NCI-H2081 treated with DMSO at 0.1 percent for 48 hours (cell line): ENCODE data around the gene NRCAM.

ENCODE experiments used
- DNase-seq: peaks from one replicate; lab custom pipeline; 2025; lab: John Stamatoyannopoulos, UW

NRCAM gene

DNA sequence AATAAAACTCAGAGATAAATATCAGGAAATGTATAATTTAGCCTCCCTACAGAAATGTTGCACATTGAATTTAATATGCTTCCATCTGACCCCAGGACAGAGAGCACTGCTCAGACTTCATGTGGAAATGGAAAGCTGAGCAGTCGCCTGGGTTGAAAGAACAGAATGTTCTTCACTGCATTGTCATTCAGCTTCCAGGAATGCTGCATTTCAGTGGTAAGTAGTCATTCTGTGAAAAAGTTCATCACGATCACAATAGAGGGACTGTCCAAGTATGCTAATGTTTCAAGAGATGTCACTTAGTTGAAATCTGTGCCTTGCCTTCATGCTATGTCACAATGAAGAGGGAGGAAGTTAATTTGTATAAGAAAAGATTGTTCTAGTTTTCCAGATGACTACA is 147.3 kb downstream of the NRCAM start:
- no peak for DNase-seq

DNA sequence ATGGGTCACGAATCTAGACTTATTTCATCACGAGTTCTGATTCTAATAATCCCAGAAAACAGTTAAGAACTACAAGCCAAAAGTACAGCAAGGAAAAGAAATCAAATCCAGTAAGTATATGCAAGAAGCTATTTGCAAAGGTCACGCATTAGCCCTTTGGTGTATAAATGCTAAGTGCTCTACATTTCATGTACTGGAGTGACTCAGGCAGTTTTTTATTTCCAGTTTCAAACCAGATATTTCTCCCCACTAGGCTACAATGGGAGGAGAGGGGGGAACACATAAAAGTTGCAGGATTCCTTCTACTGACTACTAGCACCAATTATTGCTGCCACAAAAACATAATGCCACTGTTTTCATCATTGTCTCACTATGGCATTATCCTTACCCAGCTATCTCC is 148.0 kb downstream of the NRCAM start:
- no peak for DNase-seq

DNA sequence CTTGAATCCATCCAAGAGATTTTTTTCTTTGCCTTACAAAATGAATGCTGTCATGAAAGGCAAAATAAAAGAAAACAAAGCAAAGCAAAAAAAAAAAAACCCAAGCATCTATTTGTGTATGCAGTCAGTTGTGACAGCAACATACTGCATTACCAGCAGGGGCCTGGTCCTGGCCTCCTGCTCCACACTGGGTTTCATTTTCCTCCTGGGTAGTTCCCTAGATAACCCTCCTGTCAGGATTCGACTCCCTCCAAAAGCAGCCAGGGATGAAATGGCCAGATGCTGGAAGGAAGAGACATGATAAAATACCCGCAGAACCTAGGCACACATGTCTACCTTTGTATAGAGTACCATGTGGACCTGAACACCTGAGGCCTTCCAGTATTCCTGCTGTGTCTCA is 148.6 kb downstream of the NRCAM start:
- DNase-seq, result no peak

DNA sequence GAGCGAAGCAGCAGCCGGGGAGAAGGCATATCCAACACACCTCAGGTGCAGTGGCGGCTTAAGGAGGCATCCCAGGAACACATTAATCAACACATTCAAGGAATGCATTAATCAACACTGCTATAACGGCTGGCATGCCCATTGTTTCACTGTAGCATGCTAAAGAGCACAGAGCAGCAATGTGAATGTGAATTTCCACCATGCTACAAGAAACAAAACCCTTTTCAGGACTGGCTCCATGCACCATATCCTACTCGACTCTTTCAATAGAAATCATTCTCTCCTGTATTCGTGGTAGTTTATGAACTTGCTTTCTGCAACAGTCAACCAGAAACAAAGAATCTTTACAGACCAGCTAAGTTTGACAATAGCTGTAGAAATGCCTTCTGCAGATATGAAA is 149.0 kb downstream of the NRCAM start:
- no peak for DNase-seq

DNA sequence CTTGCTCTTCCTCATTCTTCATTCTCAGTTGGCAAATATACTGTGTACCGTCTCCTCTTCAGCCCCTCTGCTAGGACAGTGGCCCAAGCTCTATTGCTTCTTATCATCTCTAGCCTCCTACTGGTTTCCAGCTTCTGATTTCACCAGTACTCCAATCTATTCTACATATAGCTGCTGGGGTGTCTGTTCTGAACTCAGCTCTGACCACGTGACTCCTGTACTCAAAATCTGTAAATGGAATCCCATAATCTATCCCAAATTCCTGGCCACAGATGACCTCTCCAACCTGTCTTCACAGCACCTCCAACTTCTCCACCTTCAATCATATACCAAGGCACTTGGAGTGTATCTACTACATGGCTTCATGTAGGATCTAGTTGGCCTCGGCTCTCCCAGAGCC is 152.9 kb downstream of the NRCAM start:
- DNase-seq, result no peak

DNA sequence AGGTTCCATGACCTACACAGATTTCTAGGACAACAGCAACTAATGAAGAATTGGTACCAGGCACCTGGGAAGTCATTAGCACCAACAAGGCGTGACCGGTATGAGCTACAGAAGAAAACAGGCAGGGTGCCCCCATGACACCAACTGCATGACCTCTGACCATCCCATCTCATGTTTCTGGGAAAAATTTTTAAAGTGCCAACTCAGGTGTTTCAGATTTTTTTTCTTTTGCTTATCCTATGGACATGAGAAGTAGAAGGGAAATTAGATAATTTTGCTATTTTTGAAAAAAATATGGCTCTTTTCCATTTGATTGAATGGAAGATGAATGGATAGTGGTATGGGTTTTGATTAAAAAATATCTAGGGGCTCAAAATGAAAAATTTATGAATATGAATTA is 154.8 kb downstream of the NRCAM start:
- no peak for DNase-seq

DNA sequence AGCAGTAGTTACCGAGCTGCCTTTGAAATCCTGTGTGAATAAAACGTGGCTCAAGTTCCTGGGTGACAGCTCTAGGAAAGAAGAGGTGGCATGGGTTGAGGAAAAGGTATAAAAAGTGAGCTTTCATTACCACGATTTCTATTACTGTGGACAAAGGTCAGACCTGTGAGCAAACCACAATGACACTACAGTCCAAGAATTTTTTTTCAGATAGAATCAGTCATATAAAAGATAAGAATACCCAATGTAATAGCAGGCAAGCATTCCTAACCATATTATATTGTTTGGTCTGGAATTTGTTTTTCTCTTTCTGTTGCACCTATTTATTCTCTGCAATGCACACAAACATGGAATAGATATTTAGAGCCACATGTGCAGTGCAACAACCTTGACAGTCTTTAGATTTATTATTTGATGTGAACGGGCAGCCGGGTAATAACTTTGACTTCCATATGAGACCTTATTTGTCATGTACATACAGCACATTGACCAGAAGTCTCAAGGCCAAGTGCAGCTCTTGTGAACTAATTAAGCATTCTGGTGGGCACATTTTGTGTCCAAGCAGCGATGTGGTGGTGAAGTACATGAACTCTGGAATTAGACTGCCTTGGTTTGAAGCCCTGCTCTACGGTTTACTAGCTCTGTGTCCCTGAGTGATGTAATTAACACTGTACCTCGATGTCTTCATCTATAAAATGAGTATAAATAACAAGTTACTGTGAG is 156.8 kb downstream of the NRCAM start:
- DNase-seq, result no peak

DNA sequence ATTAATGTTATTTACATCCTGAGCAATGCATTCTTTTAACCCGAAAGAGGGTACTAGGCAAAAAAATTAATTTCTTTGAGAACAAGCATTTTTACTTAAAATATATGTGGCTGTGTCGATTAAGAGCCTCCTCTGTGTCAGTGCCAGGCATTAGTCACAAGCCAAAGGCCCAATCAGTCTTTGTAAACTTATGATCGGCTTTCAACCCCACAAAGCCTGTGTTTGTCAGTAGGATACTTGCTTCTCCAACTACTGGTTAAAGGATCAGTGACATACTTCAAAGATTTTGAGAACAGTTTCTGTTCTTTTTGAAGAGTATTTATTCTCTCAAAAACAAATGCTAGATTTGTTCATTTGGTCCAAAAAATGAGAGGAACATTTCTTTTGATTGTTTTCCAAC is 159.3 kb downstream of the NRCAM start:
- no peak for DNase-seq

DNA sequence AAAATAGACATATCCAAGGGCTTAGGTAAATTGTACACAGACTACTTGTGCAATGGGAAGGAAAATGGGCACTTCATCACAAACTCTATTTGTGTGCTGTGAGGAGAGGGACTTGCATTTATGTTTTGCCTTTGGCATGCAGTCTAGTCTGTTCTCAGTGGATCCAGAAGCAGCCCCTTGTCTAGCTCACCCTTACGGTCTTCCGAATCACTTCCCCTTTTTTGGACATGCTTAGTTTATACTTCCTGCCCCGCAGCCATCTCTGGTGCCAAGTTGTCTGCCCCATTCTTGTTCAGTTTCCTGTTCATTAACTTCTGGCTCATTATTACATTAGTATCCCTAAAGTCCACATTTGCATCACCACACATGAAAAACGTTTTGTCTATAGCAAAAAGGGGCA is 161.6 kb downstream of the NRCAM start:
- no peak for DNase-seq

DNA sequence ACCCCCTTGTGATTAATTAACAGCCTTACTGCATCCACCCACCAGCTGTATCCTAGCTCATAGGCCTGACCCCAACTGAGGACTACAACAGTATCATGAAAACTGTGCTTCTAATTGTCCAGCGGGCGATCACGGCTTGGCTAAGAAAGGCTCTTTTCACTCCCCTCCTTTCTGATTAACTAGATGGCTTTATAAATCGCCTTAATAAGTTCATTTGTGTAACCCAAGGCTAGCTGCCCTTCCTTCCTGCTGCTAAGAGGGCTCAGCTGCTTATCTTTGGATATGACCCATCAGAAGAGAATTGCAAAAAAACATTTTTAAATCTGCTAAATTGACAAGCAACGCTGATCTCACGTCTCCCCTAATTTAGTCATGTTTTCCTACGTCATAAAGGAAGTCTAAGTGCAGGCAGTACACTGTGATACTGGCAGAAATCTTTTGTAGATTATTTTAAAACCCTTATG is 163.1 kb downstream of the NRCAM start:
- no peak for DNase-seq

DNA sequence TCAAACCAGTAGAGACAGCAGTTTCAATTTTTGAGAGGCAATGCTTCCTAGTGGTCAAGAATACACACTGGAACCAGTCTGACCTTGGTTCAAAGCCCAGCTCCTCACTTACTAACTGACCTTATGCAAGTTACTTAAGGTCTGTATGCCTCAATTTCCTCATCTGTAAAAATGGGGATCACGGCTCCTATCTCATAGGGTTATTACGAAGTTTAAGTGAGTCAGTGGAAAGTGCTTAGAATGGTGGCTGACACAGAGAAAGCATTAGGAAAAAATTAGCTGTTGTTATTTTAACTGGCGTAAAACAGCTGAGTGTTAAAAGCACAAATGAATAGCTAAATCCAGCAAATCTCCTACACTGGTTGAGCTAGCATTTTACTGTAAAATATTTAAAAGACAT is 163.7 kb downstream of the NRCAM start:
- DNase-seq, result no peak

DNA sequence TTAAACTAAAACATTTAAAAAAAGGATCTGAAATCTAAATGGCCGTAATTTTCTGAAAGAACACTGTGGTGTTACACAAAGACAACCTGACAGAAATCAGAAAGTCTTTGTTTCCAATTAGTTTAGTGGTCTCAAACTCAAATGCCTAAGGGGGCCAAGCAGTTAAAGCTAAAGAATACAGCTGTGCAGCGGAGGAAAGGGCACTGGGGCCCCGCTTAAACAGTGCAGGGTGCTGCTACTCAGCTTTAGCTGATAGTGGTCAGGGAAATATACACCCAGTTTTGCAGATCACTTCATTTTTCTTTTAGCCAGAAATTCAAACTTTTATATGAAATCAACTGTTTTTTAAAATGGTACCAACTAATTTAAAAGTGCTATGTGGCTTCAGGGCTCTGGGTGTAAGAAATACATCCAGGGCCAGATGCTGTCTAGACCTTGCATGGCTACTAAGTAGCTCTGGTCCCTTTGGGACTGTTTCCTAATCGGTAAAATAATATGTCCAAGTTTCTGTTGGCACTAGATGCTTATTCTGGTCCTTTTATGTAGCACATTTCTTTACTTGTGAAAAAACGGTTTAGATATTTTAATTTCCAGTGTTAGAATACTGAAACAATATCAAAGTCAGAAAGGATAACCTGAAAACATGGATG is 164.3 kb downstream of the NRCAM start:
- DNase-seq, result no peak

DNA sequence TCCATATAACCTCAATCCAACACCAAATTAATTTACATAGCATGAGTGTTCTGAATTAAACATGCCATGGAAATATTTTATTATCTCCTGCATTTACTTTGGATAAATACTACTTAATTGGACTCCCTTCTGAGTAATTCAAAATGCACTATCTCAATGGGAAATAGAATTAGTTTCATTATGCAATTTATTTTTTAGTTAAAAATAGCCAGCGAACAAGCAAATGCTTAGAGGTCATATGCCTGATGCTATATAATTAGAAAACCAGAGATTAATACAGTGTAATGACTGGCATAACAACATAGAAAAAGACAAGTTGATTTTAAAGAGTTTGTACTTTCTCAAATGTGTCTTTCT is 165.1 kb downstream of the NRCAM start:
- no peak for DNase-seq

DNA sequence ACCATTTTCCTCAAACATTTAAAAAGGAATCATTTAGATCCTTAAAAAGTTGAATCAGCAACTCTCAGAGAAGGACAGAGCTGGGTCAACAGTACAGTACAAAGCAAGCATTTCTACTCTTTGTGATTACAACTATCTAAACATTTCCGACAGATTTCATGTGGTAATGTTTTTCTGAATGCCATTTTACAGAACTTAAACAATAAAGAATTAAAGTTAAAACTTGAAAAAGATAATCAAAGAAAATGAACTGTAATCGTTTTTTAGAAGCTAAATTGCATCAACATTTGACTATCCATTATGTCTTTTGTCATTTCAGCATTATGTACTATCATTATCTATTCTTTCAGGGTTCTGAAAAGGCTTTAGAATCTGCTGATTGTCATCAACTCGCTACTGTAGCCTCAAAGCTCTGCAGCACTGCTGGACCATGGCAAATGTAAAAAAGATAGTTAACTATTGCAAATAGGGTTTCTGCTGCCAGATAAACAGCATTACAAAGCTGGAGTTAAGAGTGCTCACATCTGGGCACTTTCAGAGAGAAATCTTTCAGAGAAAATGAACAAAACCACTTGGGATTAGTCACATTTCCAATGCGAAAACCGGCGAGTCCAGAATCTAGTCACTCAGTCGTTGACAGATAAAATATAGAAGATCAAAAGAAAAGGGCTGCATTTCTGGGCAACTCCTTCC is 165.6 kb downstream of the NRCAM start:
- peak; percentile 42 for DNase-seq

DNA sequence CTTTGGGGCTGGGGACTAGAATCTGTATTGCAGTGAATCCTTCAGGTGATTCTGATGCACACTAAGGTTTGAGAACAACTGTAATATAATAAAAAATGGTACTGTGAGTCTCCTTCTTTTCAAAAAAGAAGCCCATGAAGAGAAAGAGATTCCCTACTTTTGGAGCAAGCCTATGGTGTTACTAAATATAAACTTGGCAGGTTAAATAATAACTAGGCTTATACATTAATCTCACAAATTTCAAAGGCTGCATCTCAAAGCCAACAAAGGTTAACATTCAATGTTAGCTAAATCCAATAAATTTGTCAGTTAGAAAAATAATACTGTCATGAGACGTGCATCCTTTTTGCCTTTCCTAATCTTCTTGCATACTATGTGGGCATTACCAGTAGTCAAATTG is 166.4 kb downstream of the NRCAM start:
- no peak for DNase-seq

DNA sequence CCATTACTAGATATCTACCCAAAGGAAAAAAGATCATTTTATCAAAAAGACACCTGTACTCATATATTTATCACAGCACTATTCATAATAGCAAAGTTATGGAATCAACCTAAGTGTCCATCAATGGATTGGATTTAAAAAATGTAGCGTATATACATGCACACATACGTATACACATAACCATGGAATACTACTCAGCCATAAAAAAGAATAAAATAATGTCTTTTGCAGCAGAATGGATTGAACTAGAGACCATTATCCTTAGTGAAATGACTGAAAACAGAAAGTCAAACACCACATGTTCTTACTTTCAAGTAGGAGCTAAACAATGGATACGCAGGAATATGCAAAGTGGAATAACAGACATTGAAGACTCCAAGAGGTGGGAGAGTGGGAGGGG is 168.4 kb downstream of the NRCAM start:
- no peak for DNase-seq

DNA sequence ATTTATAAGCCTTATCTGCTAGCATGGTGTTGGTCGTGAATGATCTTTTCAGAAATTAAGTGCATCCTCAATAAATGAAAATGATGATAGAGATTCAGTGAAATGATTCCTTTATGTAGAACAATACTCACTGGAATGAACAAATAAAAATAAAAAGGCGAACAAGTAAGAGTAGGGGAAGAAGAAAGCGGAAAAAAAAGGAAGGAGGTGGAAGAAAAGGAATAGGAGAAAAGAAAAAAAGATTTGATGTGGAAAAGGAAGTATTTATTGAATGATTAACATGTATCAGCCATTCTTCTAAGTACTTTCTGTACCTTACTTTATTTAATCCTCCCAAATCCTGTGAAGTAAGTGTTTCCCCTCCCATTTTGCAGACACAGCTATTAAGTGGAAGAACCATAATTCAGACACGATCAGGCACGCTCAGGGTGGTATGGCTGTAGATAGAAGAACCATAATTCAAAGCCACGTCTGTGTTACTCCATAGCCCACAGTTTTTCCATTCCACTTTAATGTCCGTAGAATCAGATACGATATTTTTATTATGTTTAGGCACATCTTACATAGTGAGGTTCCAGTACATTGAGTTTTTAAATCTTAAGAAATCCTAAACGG is 169.8 kb downstream of the NRCAM start:
- DNase-seq, result no peak

DNA sequence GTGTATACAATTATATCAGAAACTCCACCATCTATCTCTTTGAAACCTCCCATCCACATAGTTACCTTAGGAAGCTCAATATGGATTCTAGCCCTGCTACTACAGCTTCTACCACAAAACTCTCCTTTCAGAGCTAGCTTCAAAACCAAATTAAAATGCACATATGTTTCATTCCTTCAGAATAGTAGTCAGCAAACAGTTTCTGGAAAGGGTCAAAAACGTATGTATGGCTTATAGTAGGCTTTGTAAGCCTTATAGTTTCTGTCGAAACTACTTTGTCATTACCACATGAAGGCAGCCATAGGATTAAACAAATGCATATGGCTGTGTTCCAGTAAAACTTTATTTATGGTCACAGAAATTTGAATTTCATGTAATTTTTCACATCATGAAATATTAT is 170.5 kb downstream of the NRCAM start:
- DNase-seq, result no peak

DNA sequence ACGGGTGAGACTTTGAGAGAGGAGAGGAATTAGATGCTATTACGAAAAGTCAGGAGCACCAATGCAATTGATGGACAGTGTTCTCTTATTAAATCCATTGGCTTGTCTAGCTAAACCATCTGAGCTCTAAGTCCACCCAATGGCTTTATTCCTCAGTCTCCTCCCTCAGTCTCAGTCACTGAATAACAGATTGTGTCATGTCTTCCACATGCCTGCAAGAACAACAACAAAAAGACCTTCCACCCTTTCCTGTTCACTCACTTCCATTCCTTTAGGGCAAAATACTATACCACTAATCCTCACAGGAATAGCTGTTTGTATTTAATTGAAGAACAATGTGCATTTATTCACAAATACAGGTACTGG is 171.2 kb downstream of the NRCAM start:
- DNase-seq, result no peak

DNA sequence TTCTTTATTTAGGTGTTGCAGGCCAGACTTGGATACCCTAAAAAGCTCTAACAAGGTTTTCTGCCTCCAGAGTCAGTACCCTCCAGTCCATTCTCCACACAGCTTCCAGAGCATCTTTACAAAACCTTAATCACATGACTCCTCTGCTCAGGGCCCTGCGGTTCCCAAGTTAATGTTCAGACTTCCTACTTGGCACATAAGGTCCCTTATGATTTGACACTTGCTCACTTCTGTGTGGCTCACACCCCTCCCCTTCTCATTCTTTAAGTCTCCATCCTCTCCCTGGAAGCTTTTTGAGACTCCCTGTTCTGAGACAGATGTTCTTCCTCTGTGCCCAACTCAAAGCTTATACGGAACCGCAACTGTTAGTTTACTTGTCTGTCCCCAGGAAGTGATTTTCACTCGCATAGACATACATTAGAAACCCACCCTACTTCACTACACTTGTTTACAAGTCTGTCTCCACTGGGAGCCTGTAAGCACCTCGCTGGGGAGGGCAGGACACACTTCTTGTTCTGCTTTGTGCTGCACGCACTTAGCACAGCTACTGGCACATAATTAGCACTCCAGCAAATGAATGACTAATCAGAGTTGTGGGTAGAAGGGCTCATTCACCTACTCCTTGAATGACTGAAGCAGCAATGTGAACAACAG is 171.8 kb downstream of the NRCAM start:
- no peak for DNase-seq

DNA sequence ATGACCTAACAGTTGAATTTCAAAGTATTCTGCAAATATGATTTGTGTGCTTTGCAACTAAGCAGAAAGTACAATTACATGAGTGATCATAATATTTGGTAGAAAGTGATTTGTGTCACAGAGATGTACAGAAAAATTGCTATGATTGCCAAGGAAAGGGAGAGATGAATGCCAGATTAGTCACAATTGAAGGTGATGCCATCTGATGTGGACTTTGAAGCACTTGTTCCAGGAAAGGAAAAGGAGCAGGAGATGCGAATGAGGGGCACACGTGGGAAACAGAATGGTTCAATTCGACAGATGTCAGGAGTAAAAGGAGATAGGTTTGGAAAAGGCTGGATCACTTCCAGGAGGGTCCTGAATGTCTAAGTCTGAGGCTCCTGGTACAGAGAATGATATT is 173.0 kb downstream of the NRCAM start:
- DNase-seq, result no peak

DNA sequence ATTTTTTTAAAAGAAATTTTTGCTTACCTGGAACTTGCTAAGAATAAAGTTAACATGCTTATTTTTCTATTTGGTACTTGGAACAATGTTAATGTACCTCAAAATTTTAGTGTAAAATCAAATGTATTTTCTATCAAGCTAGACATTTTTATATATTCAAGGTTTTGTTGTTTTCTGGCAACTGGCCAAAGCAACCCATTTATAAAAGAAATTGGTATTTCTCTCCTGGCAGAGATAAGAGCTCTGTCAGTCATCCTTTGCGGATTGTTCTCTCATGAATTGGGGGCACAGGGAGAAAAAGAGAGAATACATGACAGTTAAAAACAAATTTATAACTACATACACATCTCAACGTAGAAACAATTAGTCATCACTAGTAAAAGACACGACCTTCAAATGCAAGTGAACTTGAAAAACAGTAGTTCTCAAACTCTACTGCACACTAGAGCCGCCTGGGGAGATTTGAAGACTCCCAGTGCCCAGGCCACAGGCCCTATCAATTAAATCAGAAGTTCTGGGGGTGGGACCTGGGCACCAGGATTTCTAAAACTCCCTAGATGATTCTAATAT is 173.7 kb downstream of the NRCAM start:
- DNase-seq, result no peak
